ENCODE measurements around the gene S1PR4. TPM values are rescaled to one million over a fixed set of nuclear protein-coding genes. Genes with fewer than 3 reads are reported as not detected.
A peak's percentile ranks its signal among the peaks of the same experiment; 100 is the strongest.

S1PR4 gene
- total RNA-seq, 2 experiments from 2014 or later: 70.2 to 73.7 TPM

DNA sequence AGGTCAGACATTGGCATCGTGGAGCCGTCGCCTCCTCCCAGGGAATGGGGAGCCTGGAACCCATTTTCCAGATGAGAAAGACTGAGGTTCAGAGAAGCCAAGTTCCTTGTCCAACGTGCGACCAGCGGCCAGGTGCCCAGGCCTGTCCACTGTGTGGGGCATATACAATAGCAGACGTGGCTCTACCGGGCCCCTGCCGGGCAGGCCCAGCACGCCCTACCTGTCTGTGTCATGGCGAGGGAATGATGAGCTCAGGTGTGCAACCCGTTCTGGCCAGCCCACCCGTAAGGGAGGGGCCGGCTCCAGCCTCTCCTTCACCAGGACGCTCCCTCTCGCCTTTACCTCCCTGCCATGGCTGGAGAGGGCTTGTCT lies 41.9 kb upstream of the S1PR4 start:
- ChIA-PET POLR2A (no interaction called here), CTCF (interaction anchor here (1.2 kb wide), 1 partner anchor 10 kb away, joined by 3 read pairs; no protein-coding TSS in a partner anchor)
- Histone ChIP-seq H3K4me1 (ENCODE audit: insufficient read depth, low read length) (peaks cover 65% of the 10 kb centered on the region), H3K9me3 (ENCODE audit: control insufficient read depth in 1 of 2, insufficient read depth in 1 of 2, low read length in 2 of 2) (no peaks in the 10 kb centered on the region), H3K4me3 (ENCODE audit: low read length) (peak overlapping the region; percentile 58), H3K27ac (ENCODE audit: low read depth in 1 of 2, low read length in 2 of 2) (no peak overlapping the region), H3K27me3 (ENCODE audit: control insufficient read depth in 1 of 2, insufficient read depth in 2 of 2, low read length in 2 of 2) (peaks cover 4 to 6% of the 10 kb centered on the region in 2 experiments), H3K36me3 (ENCODE audit: insufficient read depth, low read length) (no peaks in the 10 kb centered on the region)
- peak overlapping the region; percentile 59 for H3K27ac Mint-ChIP-seq
- DNase-seq (no peak), ATAC-seq (ENCODE audit: poor library complexity) (no peak)
- no peaks in the 10 kb centered on the region for H3K36me3 Mint-ChIP-seq (ENCODE audit: low read depth)
- H3K9me3 Mint-ChIP-seq: peaks cover 3% of the 10 kb centered on the region
- peaks cover 30% of the 10 kb centered on the region for H3K4me1 Mint-ChIP-seq (ENCODE audit: low read depth)
- H3K4me3 Mint-ChIP-seq: peak overlapping the region; percentile 63
- intact Hi-C loops (cut with DNase I, micrococcal nuclease): no loop called here
- TF ChIP-seq, protein P1, sequence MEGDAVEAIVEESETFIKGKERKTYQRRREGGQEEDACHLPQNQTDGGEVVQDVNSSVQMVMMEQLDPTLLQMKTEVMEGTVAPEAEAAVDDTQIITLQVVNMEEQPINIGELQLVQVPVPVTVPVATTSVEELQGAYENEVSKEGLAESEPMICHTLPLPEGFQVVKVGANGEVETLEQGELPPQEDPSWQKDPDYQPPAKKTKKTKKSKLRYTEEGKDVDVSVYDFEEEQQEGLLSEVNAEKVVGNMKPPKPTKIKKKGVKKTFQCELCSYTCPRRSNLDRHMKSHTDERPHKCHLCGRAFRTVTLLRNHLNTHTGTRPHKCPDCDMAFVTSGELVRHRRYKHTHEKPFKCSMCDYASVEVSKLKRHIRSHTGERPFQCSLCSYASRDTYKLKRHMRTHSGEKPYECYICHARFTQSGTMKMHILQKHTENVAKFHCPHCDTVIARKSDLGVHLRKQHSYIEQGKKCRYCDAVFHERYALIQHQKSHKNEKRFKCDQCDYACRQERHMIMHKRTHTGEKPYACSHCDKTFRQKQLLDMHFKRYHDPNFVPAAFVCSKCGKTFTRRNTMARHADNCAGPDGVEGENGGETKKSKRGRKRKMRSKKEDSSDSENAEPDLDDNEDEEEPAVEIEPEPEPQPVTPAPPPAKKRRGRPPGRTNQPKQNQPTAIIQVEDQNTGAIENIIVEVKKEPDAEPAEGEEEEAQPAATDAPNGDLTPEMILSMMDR (IDR thresholded peaks at IDR 0.05): no peak
- peaks cover 6% of the 10 kb centered on the region for H3K27me3 Mint-ChIP-seq

- Histone ChIP-seq H3K27me3 (ENCODE audit: control insufficient read depth in 1 of 2, insufficient read depth in 2 of 2, low read length in 2 of 2) (peaks cover 4 to 6% of the 10 kb centered on the region in 2 experiments), H3K9me3 (ENCODE audit: control insufficient read depth in 1 of 2, insufficient read depth in 1 of 2, low read length in 2 of 2) (no peaks in the 10 kb centered on the region), H3K27ac (ENCODE audit: low read depth in 1 of 2, low read length in 2 of 2) (no peak overlapping the region), H3K4me3 (ENCODE audit: low read length) (peak overlapping the region; percentile 58), H3K36me3 (ENCODE audit: insufficient read depth, low read length) (no peaks in the 10 kb centered on the region), H3K4me1 (ENCODE audit: insufficient read depth, low read length) (peaks cover 69% of the 10 kb centered on the region)
- no peak for ATAC-seq (ENCODE audit: poor library complexity)
- CTCF ChIA-PET: interaction anchor here (1.2 kb wide), 1 partner anchor 11 kb away, joined by 3 read pairs; no protein-coding TSS in a partner anchor
- peaks cover 30% of the 10 kb centered on the region for H3K4me1 Mint-ChIP-seq (ENCODE audit: low read depth)
- no peaks in the 10 kb centered on the region for H3K36me3 Mint-ChIP-seq (ENCODE audit: low read depth)
- H3K9me3 Mint-ChIP-seq: peaks cover 3% of the 10 kb centered on the region
- peak overlapping the region; percentile 63 for H3K4me3 Mint-ChIP-seq
- peak overlapping the region; percentile 59 for H3K27ac Mint-ChIP-seq
- peaks cover 6% of the 10 kb centered on the region for H3K27me3 Mint-ChIP-seq
- POLR2A ChIA-PET: no interaction called here
- DNase-seq: no peak
- intact Hi-C loops (cut with DNase I, micrococcal nuclease): no loop called here
- TF ChIP-seq, protein P1 (IDR thresholded peaks at IDR 0.05): no peak
Observed at GRCh38 chr19:3137119-3137518, 41.5 kb upstream of the S1PR4 start.

DNA sequence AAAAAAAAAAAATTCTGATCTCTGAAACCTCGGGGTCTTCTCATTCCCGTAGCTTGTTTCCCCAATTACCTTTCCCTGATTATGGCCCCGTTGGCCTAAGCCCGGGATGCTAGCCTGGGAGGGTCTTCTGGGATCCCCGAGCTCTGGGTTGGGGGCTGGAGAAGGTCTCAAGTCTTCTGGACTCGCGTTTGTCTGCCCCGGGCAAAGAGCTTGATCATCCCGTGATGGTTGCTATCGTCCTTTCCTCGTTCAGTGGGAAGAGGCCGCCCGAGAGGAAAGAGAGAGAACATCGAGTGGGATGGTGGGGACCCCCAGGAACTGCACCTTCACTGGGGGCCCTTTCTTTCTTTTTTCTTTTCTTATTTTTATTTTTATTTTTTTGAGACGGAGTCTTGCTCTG lies 40.3 kb upstream of the S1PR4 start:
- H3K27ac ChIP-seq (ENCODE audit: low read depth in 1 of 2, low read length in 2 of 2): no peak overlapping the region
- TF ChIP-seq, protein P1 (IDR thresholded peaks at IDR 0.05): no peak
- H3K4me1 Mint-ChIP-seq (ENCODE audit: low read depth): peaks cover 23% of the 10 kb centered on the region
- H3K36me3 ChIP-seq (ENCODE audit: insufficient read depth, low read length): no peaks in the 10 kb centered on the region
- ATAC-seq (ENCODE audit: poor library complexity) (no peak), DNase-seq (no peak)
- H3K4me1 ChIP-seq (ENCODE audit: insufficient read depth, low read length): peaks cover 61% of the 10 kb centered on the region
- peaks cover 3% of the 10 kb centered on the region for H3K9me3 Mint-ChIP-seq
- intact Hi-C loops (cut with DNase I, micrococcal nuclease): no loop called here
- peaks cover 6% of the 10 kb centered on the region for H3K27me3 Mint-ChIP-seq
- H3K4me3 ChIP-seq (ENCODE audit: low read length): no peak overlapping the region
- no peaks in the 10 kb centered on the region for H3K9me3 ChIP-seq (ENCODE audit: control insufficient read depth in 1 of 2, insufficient read depth in 1 of 2, low read length in 2 of 2)
- H3K36me3 Mint-ChIP-seq (ENCODE audit: low read depth): no peaks in the 10 kb centered on the region
- no peak overlapping the region for H3K27ac Mint-ChIP-seq
- POLR2A ChIA-PET: interaction anchor here (0.7 kb wide), 1 partner anchor 188 kb away, joined by 3 read pairs; no protein-coding TSS in a partner anchor
- CTCF ChIA-PET: no interaction called here
- no peak overlapping the region for H3K4me3 Mint-ChIP-seq
- H3K27me3 ChIP-seq (ENCODE audit: control insufficient read depth in 1 of 2, insufficient read depth in 2 of 2, low read length in 2 of 2): peaks cover 4 to 6% of the 10 kb centered on the region in 2 experiments
